ENCODE results near the gene NT5C.
"Not testable (repeated sequence)": the region's sequence is repeated elsewhere in the genome, so short reads cannot be mapped to it uniquely, and the experiment has no call there.

NT5C gene

GRCh38 chr17:75144816-75145512 lies 13.4 kb upstream of the NT5C start:
- DNase-seq, result no peak

- DNase-seq, result no peak
These were observed 10.9 kb upstream of the NT5C start for GRCh38 chr17:75142236-75142971.

GRCh38 chr17:75138519-75138918 lies 7.0 kb upstream of the NT5C start:
- no peak for DNase-seq

- not testable (repeated sequence) for DNase-seq
These were observed 6.2 kb upstream of the NT5C start for GRCh38 chr17:75137762-75138161.

GRCh38 chr17:75135946-75136345 lies 4.4 kb upstream of the NT5C start:
- DNase-seq, result no peak

GRCh38 chr17:75135452-75135851 lies 3.9 kb upstream of the NT5C start:
- DNase-seq, result no peak

- not testable (repeated sequence) for DNase-seq
These were observed 2.2 kb upstream of the NT5C start for GRCh38 chr17:75133607-75134347.

GRCh38 chr17:75133001-75133400 lies 1.5 kb upstream of the NT5C start:
- DNase-seq, result no peak

GRCh38 chr17:75132018-75133000 lies 767 bp upstream of the NT5C start:
- not testable (repeated sequence) for DNase-seq

GRCh38 chr17:75130632-75131277 lies 787 bp downstream of the NT5C start:
- peak; percentile 72 for DNase-seq

- no peak for DNase-seq
These were observed 1.4 kb downstream of the NT5C start for GRCh38 chr17:75130059-75130631.

- DNase-seq, result no peak
These were observed 2.0 kb downstream of the NT5C start for GRCh38 chr17:75129576-75129975.

GRCh38 chr17:75128694-75129505 lies 2.6 kb downstream of the NT5C start:
- DNase-seq, result no peak

- not testable (repeated sequence) for DNase-seq
These were observed 3.6 kb downstream of the NT5C start for GRCh38 chr17:75127936-75128335.

- no peak for DNase-seq
These were observed 4.6 kb downstream of the NT5C start for GRCh38 chr17:75126954-75127353.

- no peak for DNase-seq
These were observed 5.6 kb downstream of the NT5C start for GRCh38 chr17:75125984-75126383.

- no peak for DNase-seq
These were observed 6.8 kb downstream of the NT5C start for GRCh38 chr17:75124819-75125162.

- DNase-seq, result peak; percentile 48
These were observed 7.3 kb downstream of the NT5C start for GRCh38 chr17:75124041-75124818.

- DNase-seq, result no peak
These were observed 13.2 kb downstream of the NT5C start for GRCh38 chr17:75118307-75118706.

- no peak for DNase-seq
These were observed 14.8 kb downstream of the NT5C start for GRCh38 chr17:75116737-75117136.

Measured in fibroblast of skin of back (primary cell).